Measurements from ENCODE around the gene NUDT12. TPM values are rescaled to one million over a fixed set of nuclear protein-coding genes. Genes with fewer than 3 reads are reported as not detected.

NUDT12 gene
- total RNA-seq, 4 donors from 2014 or later = 6.2 to 24.6 (median 17.2) TPM

GRCh38 chr5:103561685-103562452 lies 720 bp downstream of the NUDT12 start:
- Histone ChIP-seq H3K27me3 (no peaks in the 10 kb centered on the region), H3K9me3 (no peaks in the 10 kb centered on the region), H3K4me3 (peak overlapping the region; percentile 51 to 94 (median 72)), H3K4me1 (peaks cover 0 to 20% (median 11%) of the 10 kb centered on the region in 4 donors), H3K36me3 (no peaks in the 10 kb centered on the region), H3K27ac (peak overlapping the region; percentile 85 to 95 (median 90))
- intact Hi-C loops (cut with DNase I; ENCODE audit: low total_unique reads) = no loop called here
- WGBS, 2 donors (ENCODE audit: low coverage in 1 of 2) = 10 to 30% methylated on average over 6 to 14 of the region's 14 CpGs
- peak; percentile 25 for DNase-seq
- in situ Hi-C loops (cut with MboI; ENCODE audit: low pct_ligation_motif_present in 1 of 4, low pct_unique_long_range_greater_than_20kb in 1 of 4, low sequenced_read_pairs in 3 of 4) = no loop called here
- TF ChIP-seq CTCF (IDR thresholded peaks at IDR 0.05) = no peak
- no peak for TF ChIP-seq POLR2AphosphoS5 (IDR thresholded peaks at IDR 0.05)
- no peak for TF ChIP-seq POLR2A (IDR thresholded peaks at IDR 0.05)
- TF ChIP-seq EP300 (IDR thresholded peaks at IDR 0.05; ENCODE audit: low read depth) = no peak

- in situ Hi-C loops (cut with MboI; ENCODE audit: low pct_ligation_motif_present in 1 of 4, low pct_unique_long_range_greater_than_20kb in 1 of 4, low sequenced_read_pairs in 3 of 4) (no loop called here), intact Hi-C loops (cut with DNase I; ENCODE audit: low total_unique reads) (no loop called here)
- DNase-seq = no peak
- H3K4me1 ChIP-seq = peaks cover 0 to 14% (median 9%) of the 10 kb centered on the region in 4 donors
- peaks cover 0 to 1% (median 0%) of the 10 kb centered on the region in 4 donors for H3K36me3 ChIP-seq
- no peak overlapping the region for H3K4me3 ChIP-seq
- 94 to 96% methylated on average over 3 of the region's 3 CpGs for WGBS, 2 donors (ENCODE audit: low coverage in 1 of 2)
- TF ChIP-seq POLR2AphosphoS5 (IDR thresholded peaks at IDR 0.05) = no peak
- no peak for TF ChIP-seq POLR2A (IDR thresholded peaks at IDR 0.05)
- TF ChIP-seq EP300 (IDR thresholded peaks at IDR 0.05; ENCODE audit: low read depth) = no peak
- no peak for TF ChIP-seq CTCF (IDR thresholded peaks at IDR 0.05)
- H3K27ac ChIP-seq = no peak overlapping the region
- H3K27me3 ChIP-seq = no peaks in the 10 kb centered on the region
- no peaks in the 10 kb centered on the region for H3K9me3 ChIP-seq
Measured at GRCh38 chr5:103560826-103561225, 1.8 kb downstream of the NUDT12 start.

- no peaks in the 10 kb centered on the region for H3K4me1 ChIP-seq
- WGBS, 2 donors (ENCODE audit: low coverage in 1 of 2) = 40 to 41% methylated on average over 2 of the region's 2 CpGs
- H3K9me3 ChIP-seq = no peaks in the 10 kb centered on the region
- no peaks in the 10 kb centered on the region for H3K27me3 ChIP-seq
- TF ChIP-seq CTCF (IDR thresholded peaks at IDR 0.05) = no peak
- TF ChIP-seq POLR2AphosphoS5 (IDR thresholded peaks at IDR 0.05) = no peak
- TF ChIP-seq EP300 (IDR thresholded peaks at IDR 0.05; ENCODE audit: low read depth) = no peak
- no peak for TF ChIP-seq POLR2A (IDR thresholded peaks at IDR 0.05)
- H3K27ac ChIP-seq = no peak overlapping the region
- DNase-seq = no peak
- H3K4me3 ChIP-seq = no peak overlapping the region
- in situ Hi-C loops (cut with MboI; ENCODE audit: low pct_ligation_motif_present in 1 of 4, low pct_unique_long_range_greater_than_20kb in 1 of 4, low sequenced_read_pairs in 3 of 4) = no loop called here
- H3K36me3 ChIP-seq = peaks cover 0 to 7% (median under 1%) of the 10 kb centered on the region in 4 donors
- intact Hi-C loops (cut with DNase I; ENCODE audit: low total_unique reads) = no loop called here
Measured at GRCh38 chr5:103546858-103547257, 15.7 kb downstream of the NUDT12 start.

GRCh38 chr5:103542441-103542840 lies 20.1 kb downstream of the NUDT12 start:
- Histone ChIP-seq H3K27me3 (no peaks in the 10 kb centered on the region), H3K4me1 (no peaks in the 10 kb centered on the region), H3K36me3 (no peaks in the 10 kb centered on the region), H3K27ac (no peak overlapping the region), H3K9me3 (no peaks in the 10 kb centered on the region), H3K4me3 (no peak overlapping the region)
- TF ChIP-seq POLR2A (IDR thresholded peaks at IDR 0.05) (no peak), CTCF (IDR thresholded peaks at IDR 0.05) (no peak), EP300 (IDR thresholded peaks at IDR 0.05; ENCODE audit: low read depth) (no peak), POLR2AphosphoS5 (IDR thresholded peaks at IDR 0.05) (no peak)
- in situ Hi-C loops (cut with MboI; ENCODE audit: low pct_ligation_motif_present in 1 of 4, low pct_unique_long_range_greater_than_20kb in 1 of 4, low sequenced_read_pairs in 3 of 4) (no loop called here), intact Hi-C loops (cut with DNase I; ENCODE audit: low total_unique reads) (no loop called here)
- DNase-seq = no peak
